ENCODE measurements around the gene SLC28A3.
"Not testable (repeated sequence)": the region's sequence is repeated elsewhere in the genome, so short reads cannot be mapped to it uniquely, and the experiment has no call there.

Gene SLC28A3, protein sequence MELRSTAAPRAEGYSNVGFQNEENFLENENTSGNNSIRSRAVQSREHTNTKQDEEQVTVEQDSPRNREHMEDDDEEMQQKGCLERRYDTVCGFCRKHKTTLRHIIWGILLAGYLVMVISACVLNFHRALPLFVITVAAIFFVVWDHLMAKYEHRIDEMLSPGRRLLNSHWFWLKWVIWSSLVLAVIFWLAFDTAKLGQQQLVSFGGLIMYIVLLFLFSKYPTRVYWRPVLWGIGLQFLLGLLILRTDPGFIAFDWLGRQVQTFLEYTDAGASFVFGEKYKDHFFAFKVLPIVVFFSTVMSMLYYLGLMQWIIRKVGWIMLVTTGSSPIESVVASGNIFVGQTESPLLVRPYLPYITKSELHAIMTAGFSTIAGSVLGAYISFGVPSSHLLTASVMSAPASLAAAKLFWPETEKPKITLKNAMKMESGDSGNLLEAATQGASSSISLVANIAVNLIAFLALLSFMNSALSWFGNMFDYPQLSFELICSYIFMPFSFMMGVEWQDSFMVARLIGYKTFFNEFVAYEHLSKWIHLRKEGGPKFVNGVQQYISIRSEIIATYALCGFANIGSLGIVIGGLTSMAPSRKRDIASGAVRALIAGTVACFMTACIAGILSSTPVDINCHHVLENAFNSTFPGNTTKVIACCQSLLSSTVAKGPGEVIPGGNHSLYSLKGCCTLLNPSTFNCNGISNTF

DNA sequence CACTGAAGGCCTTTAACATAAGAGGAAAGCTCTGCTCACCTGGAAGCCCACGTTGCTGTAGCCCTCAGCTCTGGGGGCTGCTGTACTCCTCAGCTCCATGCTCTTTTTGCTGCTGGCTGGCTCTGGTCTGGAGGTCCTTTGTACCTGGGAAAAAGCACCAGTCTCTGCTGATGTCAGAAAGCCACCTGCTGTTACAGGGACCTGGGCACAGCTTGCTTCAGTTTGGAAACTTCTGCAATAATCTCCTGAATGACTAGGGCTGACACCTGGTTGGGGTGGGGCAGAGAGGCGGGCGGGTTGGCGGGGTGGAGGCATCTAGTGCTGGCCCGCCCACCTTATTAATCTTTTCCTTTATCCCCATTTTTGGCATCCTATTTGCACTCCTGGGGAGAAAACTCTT is at the start of gene SLC28A3:
Gene SLC28A3, minus strand, starts transcription at position 224 of the 400 bp plus-strand sequence. Its CDS starts 125 bp downstream, at position 99.
- no peak for DNase-seq

DNA sequence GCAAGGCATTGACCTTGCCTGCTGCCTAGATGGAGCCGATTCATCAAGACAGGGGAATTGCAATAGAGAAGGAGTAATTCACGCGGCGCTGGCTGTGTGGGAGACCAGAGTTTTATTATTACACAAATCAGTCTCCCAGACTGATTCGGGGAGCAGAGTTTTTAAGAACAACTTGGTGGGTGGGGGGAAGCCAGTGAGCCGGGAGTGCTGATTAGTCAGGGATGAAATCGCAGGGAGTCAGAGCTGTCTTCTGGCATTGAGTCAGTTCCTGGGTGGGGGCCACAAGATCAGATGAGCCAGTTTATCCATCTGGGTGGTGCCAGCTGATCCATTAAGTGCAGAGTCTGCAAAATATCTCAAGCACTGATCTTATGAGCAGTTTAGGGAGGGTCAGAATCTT is 49.7 kb upstream of the SLC28A3 start:
- not testable (repeated sequence) for DNase-seq

DNA sequence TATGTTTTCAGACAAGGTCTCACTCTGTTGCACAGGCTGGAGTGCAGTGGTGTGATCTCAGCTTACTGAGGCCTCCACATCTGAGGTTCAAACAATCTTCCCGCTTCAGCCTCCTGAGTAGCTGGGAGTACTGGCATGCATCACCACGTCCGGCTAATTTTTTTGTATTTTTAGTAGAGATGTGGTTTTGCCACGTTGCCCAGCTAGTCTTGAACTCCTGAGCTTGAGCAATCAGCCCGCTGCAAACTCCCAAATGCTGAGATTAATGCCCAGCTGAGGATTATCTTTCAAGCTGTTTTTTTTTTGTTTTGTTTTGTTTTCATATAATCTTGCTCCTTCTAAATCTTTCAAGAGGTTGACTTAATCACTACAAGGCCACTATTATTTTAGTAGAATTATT is 47.3 kb upstream of the SLC28A3 start:
- DNase-seq, result no peak

DNA sequence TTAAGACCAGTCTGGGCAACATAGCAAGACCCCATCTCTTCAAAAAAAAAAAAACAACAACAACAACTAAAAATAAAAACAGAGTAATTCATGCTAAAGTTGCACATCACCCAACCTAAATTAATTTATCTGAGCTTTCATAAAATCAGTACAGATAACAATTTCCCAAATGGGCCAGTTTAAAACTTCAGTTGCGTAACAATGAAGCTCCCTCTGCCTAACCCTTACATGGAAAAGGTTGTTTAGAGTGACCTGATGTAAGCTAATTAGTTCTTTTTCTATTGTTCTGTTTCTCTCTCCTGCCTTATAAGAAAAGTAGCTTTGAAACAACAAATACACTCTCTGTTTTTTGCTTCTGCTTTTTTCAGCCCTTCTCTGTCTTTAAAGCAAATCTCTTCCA is 46.2 kb upstream of the SLC28A3 start:
- no peak for DNase-seq

DNA sequence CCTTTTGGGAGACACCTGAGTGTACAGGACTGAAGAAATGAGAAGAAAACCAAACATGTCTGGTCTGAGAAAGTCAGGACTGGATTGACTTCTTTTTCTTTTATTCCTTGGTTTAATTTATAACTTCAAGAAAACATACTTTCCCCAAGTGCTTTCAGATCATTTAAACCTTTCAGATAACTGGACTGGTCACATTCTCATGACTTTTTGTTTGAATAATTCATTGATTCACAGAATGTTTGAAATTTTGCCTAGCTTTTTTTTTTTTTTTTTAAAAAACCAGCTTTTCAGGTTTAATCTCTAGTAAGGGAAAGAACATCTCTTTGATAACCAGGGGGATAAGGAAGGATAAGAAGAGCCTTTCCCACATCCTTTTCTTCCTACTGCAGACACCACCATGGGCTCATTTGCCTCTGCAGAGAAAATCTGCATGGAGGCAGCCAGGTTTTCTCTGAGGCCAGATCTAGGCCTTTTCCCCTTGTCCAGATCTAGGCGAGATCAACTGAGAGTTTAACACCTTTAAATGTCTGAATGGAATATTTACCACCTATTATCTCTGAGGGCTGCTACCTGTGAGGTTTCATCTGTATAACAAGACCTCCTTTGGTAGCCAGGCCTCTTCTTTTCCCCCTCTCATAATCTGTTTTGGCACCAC is 45.0 kb upstream of the SLC28A3 start:
- DNase-seq, result no peak

DNA sequence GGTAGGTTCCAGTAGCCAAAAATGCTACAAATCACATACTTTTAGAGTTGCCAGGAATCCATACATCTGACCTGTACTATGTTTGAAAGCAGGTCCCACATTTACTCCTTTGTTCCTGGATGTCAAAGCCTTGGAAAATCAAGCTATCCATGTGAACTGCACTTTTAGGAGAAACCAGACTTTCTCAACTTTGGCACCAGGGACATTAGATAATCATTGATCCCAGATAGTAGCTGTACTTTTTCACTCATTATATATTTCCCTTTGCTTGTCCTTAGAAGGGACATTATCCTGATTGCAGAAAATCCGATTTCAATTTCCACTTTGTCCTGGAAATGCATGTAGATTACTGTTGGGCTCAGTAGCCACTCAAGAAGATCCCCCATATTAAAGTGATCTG is 44.1 kb upstream of the SLC28A3 start:
- no peak for DNase-seq

DNA sequence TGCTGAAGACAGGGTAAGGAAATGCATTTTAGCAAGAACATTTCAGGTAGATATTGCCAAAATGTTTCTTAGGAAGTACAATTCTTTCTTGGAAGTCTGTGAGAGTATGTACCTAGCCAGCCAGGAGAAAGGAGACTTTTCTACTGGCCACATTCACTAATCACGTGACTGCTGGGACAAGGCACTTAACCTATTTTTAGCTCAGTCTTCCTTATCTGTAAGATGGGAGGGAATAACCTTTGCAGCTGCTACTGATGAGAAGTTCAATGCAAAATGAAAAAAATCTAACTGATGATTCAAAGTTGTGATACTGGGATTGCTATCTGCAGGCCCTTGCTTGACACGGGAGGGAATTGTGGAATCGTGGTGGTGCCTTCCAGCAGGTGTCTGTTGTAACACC is 42.6 kb upstream of the SLC28A3 start:
- no peak for DNase-seq

DNA sequence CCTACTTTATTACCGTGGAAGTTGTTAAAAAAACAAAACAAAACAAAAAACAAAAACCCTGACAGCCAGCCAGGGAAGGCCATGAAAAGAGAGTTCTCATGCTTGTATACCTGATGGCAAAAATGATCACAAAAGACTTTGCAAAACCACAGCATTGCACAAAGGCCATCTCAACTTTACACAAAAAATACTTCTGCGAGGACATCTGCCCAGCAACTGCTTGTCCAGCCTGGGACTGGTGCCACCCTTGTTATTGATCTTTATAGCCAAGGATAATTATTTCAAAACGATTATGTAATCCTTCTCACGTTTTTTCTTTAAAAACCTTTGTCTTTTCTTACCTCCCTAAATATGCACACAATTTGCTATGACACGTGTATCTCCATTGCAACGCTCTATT is 42.2 kb upstream of the SLC28A3 start:
- DNase-seq, result no peak

DNA sequence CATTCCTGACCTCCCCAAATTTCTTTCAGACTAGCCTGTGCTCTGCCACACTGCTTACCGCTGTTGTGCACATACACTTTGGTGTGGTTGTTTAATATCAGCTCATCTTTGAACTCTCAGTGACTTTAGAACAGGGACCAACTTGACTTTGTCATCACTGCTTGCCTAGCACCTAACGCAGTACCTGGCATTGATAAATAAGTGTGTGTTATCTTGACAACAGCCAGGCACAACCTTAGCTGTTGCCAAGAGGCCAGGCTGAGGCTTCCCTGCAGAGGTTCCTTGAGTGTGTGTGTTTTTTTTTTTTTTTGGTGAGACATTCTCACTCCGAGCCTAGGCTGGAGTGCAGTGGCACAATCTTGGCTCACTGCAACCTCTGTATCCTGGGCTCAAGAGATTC is 41.0 kb upstream of the SLC28A3 start:
- DNase-seq, result no peak

DNA sequence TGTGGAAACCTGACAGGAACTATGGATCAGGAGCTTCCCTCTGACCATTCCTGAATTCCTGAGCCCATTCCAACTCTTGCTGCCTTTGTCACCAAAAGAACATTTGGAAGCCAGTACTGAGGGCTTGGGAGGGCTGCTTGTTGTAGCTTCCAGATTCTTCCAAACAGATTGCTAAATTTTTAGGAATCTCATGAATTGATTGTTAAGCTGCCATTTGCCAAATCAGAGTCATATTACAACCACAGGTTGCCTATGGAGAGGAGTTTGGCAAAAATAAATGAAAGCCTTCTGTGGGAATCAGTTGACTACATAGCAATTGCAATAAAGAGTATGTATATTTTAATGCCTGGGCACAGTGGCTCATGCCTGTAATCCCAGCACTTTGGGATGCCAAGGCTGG is 39.2 kb upstream of the SLC28A3 start:
- DNase-seq, result no peak

DNA sequence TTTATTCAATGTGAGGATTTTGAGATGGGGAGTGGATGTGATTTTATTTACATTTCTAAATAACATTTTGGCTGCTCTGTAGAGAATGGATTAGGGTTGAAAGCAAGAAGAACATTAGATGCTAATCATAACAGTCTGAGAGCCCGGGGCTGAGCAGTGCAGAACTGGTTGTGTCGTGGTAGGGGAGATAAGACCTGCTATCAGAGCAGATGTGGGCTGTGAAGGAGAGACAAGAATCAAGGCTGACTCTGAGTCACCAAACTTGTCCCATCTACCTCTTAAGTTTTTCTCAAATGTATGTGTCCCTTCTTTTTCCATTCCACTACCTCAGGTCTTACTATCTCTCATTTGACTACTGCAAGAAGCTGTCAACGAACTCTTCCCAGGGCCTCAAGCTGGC is 35.4 kb upstream of the SLC28A3 start:
- no peak for DNase-seq

DNA sequence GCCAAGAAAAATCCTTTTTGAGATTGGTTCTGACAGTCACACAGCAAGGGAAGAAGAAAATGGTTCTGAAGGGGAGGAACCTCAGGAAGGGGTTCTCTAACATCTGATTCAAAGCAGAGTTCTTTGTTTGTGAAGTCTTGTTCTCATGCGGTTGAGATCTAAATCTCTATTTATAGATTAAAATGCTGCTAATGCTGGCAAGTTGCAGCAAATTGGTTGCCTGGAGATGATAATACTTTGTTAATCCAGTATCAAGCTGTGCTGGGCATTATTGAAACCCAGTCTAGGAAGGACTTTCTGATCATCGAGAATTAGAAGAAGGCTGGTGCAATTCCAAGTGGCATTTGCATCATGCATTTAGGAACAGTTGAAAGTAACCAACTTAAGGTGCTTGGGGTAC is 34.0 kb upstream of the SLC28A3 start:
- DNase-seq, result no peak

DNA sequence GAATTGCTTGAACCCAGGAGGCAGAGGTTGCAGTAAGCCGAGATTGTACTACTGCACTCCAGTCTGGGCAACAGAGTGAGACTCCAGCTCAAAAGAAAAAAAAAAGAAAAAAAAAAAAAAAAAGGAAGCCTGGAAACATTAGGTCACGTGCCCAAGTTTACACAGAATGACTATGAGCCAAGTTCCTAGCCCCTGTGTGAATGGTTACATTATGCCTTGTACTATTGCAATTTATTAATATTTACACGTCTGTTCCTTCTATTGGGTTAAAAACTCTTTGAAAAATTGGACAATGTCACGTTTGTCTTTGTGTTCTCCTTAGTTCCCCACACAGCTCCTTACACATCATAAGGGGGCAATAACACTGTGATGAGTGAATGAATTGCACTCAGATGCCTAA is 33.5 kb upstream of the SLC28A3 start:
- no peak for DNase-seq

DNA sequence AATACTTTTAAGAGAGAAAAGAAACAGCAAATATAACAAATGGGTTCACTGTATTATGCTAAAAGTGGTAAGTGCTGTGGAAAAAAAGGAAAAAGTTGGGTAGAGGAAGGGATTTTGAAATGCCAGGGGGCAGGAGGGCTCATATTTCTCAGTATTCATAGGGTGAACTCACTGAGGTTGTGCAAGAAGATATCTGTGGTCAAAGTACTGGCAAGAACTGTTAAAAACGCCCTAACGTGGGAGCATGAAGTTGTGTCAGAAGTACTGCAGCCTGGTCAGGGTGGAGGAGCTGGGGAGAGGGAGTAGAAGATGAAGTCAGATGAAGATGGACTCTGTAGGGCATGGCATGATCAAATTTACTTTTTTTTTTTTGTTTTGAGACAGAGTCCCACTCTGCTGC is 31.2 kb upstream of the SLC28A3 start:
- no peak for DNase-seq

DNA sequence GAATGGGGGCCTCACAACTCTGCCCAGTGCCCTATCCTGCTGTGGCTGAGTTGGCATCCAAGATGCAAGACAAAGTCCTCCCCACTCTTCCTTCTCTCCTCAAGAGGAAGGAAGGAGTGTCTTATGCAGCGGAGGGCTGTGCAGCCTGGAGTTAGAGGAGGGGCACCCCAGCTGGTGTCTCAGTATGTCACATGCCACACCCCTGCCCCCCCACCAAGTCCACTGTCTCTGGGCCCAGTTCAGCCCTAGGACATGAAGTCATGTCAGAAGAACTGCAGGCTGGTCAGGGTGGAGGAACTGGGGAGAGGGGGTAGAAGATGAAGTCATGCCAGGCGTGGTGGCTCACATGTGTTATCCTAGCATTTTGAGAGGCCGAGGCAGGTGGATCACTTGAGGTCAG is 28.0 kb upstream of the SLC28A3 start:
- no peak for DNase-seq

DNA sequence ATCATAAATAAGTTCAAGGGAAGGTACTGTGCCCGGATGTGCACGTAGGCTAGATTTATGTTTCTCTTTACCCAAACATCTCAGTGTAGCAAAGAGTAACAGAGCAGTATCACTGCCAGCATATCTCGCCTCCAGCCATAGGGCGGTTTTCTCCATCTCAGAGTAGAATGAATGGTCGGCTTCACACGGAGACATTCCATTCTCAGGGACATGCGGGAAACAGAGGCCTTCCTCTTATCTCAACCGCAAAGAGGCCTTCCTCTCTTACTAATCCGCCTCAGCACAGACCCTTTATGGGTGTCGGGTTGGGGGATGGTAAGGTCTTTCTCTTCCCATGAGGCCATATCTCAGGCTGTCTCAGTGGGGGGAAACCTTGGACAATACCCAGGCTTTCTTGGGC is 27.2 kb upstream of the SLC28A3 start:
- not testable (repeated sequence) for DNase-seq

DNA sequence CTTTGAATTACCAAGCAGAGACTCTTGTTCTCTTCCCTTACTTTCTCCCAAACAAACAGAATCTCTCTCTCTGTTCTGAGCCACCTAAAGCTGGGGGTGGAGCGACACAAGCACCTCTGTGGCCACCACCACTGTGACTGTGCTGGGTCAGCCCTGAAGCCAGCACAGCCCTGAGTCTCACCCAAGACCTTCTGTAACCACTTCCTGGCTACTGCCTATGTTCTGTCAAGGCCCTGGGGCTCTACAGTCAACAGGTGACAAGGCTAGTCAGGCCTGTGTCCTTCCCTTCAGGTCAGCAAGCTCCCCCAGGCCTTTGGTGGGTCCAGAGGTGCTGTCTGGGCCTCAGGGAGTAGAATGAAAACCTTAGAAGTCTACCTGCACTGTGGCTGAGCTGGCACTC is 26.1 kb upstream of the SLC28A3 start:
- DNase-seq, result no peak

DNA sequence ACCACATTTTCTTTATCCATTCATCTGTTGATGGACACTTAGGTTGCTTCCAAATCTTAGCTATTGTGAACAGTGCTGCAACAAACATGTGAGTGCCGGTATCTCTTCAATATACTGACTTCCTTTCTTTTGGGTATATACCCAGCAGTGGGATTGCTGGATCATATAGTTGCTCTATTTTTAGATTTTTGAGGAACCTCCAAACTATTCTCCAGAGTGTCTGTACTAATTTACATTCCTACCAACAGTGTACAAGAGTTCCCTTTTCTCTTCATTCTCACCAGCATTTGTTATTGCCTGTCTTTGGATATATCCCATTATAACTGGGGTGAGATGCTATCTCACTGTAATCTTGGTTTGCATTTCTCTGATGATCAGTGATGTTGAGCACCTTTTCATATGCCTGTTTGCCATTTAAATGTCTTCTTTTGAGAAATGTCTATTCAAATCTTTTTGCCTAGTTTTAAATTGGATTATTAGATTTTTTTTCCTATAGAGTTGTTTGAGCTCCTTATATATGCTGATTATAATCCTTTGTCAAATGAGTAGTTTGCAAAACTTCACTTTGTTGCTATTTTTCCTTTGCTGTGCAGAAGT is 24.4 kb upstream of the SLC28A3 start:
- DNase-seq, result not testable (repeated sequence)

DNA sequence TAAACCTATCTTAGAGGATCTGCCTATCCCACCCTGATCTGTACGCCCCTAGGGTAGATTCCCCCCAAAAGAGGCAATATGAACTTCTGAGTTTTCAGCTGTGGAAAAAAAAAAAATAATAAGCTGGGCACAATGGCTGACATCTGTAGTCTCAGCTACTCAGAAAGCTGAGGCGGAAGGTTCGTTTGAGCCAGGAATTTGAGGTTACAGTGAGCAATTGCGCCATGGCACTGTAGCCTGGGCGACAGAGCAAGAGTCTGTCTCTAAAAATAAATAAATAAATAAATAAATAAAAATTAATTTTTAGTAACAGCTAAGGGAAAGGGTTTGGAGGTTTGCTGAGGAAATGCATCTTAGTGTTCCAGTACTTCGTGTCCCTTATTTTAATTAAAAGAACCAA is 21.1 kb upstream of the SLC28A3 start:
- DNase-seq, result no peak

DNA sequence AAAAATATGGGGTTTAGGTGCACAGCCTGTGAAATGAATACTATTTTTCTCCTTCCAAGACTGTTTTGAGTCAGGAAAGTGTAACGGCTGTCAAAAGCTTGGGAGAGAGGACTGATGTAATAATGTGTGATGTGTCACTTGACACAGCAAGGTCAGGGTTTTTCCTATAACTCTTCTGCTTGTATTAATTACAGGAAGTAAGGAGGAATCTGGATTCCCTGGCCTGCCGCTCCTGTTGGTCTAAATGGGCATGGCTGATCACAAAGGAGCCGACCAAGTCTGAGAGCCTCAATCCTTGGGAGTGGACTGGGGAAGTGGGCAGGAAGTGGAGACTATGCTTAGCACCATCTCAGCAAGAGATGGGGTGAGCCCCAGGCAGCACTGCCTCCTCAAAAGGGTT is 16.7 kb upstream of the SLC28A3 start:
- no peak for DNase-seq

DNA sequence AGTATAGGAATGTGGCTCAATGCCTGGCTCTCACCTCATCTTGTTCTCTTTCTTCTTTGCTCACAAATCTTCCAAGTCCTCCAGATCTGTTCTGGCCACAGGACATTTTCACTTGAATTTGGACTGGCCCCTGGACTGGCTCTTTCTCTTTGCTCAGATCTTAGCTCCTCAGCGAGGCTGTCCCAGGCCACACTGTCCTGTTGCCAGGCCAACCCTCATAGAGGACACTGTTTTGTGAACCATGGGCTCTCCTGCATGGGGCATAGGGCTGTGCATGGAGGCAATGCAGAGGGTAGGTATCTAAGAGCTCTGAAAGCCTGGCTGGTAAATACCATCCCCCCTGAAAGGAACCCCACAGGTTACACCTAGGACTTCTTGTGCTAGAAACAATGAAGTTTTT is 13.5 kb upstream of the SLC28A3 start:
- DNase-seq, result no peak

DNA sequence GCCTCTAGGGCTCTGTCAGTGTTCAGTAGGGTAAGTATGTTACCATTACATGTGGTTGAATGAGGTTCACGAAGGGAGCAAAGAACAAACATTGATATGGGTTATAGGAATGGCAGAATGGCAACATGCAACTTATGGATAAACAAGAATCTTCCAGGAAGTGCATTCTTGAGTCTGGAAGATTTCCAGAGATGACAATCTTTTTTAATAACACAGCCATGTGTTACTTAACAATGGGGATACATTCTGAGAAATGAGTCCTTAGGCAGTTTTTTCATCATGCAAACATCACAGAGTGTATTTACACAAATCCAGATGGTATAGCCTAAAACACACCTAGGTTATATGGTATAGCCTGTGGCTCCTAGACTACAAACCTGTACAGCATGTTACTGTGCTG is 9.1 kb upstream of the SLC28A3 start:
- DNase-seq, result no peak

DNA sequence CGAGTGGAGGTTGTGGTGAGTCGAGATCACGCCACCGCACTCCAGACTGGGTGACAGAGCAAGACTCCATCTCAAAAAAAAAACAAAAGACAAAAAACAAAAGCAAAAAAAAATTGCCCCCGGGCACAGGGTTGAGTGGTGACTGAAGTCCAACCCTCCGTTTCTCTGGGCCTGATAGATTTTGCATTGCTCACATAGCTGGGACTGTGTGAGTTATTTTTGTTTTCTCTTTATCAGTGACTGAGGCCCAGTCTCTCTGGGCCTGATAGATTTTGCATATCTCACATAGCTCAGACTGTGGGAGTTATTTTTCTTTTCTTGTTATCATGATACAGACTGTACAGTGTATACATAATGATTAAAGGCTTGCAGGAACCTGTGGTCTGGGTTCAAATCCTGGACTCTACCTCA is 2.6 kb upstream of the SLC28A3 start:
- DNase-seq, result no peak

DNA sequence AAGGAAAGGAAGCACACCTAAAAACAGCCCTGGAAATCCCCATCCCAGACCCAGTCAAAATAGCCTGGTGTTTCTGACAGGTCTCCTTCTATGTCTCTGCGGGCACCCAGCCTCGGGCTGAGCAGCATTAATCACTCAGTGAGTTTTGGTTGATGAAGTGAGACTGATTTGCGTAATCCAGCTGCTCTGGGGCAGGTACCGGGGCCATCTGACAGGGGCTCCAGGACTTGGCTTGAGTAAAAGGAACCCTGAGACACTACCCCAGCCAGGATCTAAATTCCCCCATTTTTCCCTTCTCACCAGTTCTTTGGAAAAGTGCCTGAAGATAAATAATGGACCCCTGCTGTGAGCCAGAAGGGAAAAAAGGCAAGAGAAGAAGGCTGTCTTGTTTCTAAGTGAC is 596 bp downstream of the SLC28A3 start:
- no peak for DNase-seq

All from 8988T (cell line).